NCI-H345 treated with DMSO at 0.1 percent for 48 hours (cell line): ENCODE data around the gene P2RX7.
A peak's percentile ranks its signal among the peaks of the same experiment; 100 is the strongest.
"Not testable (repeated sequence)": the region's sequence is repeated elsewhere in the genome, so short reads cannot be mapped to it uniquely, and the experiment has no call there.

Source experiments
- DNase-seq: peaks from one replicate; lab custom pipeline; 2025; ENCODE audit not compliant: unreplicated experiment; lab: John Stamatoyannopoulos, UW

Gene P2RX7

DNA sequence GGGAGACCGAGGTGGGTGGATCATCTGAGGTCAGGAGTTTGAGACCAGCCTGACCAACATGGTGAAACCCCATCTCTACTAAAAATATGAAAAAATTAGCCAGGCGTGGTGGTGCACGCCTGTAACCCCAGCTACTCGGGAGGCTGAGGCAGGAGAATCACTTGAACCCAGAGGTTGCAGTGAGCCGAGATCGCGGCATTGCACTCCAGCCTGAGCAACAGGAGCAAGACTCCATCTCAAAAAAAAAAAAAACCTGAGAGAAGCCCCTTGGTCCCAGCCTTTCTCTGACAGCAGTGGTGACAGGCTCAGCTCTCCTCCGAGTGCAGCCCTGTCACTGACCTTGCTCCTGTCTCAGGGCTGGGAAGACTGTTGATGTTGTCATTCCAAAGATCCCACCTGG is 94.2 kb downstream of the P2RX7 start:
- not testable (repeated sequence) for DNase-seq

DNA sequence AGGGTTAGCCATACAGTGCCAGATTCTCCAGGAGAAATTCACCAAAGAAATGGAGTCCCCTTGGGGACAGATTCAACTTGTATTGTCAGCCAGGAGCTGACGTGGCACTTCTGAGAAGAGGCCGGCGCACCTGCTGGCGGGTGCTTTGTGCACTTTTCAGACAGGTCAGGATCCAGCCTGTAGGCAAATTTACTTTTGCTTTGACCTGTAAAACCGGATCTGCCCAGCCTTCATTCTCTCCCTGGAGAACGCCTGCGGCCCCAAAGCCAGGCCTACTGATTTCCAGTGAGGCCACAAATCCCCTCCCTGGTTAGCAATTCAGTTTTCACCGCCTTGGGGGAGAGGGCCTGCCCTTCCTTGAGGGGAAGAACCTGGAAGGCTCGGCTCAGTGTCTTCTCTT is 94.6 kb downstream of the P2RX7 start:
- no peak for DNase-seq

DNA sequence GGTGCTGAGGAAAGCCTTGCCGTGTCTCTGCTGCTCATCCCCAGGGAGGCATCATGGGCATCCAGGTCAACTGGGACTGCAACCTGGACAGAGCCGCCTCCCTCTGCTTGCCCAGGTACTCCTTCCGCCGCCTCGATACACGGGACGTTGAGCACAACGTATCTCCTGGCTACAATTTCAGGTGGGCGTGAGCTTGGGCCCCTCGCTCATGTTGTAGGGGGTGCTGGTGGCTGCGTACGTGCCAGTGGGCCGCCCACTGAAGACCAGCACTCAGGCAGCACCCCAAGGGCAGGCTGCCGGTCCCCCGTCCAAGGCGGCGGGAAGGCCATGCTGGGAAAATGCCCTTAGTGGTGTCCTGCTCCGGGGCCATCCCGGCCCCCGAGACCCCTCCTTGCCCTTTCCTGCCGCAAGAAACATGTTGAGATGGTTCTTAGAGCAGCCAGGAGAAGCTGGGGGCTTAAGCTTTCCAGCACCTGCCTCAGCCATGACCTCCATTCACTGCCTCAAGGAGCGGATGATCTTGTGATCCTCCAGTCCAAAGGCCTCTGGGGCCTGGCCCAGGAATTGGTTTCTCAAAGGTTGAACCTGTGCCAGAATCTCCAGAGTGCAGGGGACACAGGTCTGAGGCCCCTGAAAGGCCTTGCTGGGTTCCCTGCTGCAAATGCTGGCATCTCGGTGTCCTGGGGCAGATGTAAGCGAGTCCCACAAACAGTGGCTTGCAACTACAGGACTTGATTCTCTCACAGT is 96.4 kb downstream of the P2RX7 start:
- DNase-seq, result no peak

DNA sequence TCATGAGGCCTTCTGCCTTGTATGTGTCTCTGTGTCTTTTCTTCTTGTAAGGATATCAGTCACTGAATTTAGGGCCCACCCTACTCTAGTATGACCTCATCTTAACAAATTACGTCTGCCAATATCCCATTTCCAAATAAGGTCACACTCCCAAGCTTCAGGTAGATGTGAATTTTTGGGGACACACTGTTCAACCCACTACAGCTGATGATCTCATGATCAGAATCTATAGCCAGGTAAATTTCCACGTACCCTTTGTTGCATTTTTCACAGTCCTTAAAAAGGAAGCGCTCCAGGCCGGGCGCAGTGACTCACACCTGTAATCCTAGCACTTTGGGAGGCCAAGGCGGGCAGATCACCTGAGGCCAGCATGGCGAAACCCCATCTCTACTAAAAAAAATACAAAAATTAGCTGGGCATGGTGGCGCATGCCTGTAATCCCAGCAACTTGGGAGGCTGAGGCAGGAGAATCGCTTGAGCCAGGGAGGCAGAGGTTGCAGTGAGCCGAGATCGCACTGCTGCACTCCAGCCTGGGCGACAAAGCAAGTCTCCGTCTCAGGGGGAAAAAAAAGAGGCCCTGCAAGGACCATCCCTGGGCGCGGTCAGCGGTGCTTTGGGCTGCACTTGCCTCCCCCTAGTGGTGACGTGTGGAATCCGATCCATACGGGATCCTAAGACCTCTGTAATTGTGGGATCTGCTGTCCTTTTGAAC is 97.3 kb downstream of the P2RX7 start:
- peak; percentile 32 for DNase-seq

DNA sequence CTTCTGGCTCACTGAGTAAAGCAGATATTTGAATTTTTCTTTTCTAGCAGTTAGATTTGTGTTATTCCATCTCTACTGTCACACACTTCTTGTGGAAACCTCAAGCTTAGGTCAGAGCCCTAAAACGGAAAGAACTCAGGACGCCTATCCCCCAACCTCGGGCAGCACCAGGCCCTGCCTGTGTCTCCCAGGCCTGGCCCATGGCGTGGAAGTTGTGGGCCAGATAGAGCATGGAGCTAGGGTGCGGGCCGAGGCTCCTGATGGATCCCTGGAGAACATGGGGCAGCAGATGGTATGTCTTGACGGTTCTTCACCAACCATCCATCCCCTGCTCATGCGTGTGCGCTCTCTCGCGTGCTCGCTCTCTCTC is 97.8 kb downstream of the P2RX7 start:
- no peak for DNase-seq

DNA sequence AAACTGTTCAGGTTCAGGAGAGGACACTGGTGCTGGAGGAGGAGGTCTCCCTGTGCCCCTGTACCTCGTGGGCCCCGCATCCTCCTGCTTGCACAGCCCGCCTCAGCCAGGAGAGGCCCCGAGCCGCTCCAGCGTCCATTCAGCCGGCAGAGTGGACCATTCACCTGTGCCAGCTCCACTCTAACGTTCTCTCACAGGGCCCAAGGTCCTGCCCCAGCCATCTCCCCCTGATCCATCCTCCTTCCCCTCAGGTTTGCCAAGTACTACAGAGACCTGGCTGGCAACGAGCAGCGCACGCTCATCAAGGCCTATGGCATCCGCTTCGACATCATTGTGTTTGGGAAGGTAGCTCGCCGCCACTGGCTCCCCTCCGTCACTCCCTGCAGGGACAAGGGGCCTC is 99.5 kb downstream of the P2RX7 start:
- DNase-seq, result no peak

DNA sequence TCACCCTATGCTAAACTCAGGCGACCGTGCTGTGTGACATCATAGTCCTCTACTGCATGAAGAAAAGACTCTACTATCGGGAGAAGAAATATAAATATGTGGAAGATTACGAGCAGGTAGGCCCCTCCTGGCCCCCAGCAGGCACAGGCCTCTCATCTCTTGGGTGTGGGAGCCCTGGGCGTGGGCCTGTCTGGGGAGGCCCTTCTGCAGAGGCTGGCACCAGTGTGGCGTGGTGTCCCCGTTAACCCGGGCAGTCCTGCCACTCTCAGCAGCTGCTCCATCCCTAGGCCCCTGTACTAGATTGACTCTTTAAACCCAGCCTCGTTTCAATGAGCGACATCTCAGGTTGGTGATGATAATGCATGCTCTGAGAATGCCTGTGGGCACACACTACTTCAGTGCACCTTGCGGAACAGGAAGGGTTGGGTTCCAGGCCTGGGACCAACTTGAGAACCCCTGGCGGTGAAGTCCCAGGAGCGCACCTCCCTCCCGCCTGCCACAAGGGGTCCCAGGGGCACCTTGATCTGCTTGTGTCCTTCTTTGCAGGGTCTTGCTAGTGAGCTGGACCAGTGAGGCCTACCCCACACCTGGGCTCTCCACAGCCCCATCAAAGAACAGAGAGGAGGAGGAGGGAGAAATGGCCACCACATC is 100.4 kb downstream of the P2RX7 start:
- DNase-seq, result no peak

DNA sequence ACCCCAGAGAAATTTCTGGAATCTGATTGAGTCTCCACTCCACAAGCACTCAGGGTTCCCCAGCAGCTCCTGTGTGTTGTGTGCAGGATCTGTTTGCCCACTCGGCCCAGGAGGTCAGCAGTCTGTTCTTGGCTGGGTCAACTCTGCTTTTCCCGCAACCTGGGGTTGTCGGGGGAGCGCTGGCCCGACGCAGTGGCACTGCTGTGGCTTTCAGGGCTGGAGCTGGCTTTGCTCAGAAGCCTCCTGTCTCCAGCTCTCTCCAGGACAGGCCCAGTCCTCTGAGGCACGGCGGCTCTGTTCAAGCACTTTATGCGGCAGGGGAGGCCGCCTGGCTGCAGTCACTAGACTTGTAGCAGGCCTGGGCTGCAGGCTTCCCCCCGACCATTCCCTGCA is 100.9 kb downstream of the P2RX7 start:
- no peak for DNase-seq

DNA sequence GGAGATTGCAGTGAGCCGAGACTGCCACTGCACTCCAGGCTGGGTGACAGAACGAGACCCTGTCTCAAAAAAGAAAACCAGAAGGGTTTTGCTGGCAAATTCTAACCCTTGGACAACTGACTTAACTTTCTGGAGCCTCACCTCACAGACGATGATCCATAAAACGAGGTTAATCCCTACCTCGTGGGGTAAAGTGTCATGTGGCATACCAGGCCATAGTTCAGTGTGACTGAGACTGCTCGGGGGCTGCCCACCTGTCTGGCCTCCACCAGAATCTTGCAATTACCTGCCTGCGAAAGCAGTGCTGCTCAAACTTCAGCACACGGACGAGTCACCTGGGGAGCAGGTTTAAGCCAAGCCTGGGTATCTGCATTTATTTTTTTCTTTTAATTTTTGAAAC is 104.1 kb downstream of the P2RX7 start:
- no peak for DNase-seq

DNA sequence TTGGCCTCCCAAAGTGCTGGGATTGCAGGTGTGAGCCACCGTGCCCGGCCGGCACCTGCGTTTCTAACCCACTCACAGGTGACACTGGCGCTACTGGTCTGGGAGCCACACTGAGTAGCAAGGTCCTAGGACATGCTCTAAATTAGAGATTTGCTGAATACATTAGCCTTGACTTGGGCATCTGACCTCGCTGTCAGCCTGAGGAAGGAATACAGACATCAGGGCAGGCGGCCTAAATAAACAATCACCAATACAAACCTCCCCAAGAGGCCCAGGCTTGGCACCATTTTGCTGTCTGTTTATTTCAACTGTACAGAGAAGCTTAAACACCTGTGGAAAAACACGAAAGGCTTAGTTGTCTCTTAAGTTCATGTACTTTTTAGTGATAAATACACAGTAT is 104.7 kb downstream of the P2RX7 start:
- DNase-seq, result no peak
